DOHH2 (cell line): ENCODE measurements around the gene RANBP10.

Source experiments
- CTCF ChIP-seq: fragments of 200-600 bp; sonication (generic); IDR thresholded peaks from one replicate; pipeline ENCODE4 v1.5.1; 2014; ENCODE audit warnings: antibody characterized with exemption, mild to moderate bottlenecking, low read depth, low read length; ENCODE audit not compliant: poor library complexity, severe bottlenecking
- EZH2phosphoT487 ChIP-seq: fragments of 200-600 bp; sonication (generic); IDR thresholded peaks from 2 replicates; pipeline ENCODE4 v1.6.1; 2017; ENCODE audit warnings: borderline replicate concordance, mild to moderate bottlenecking, antibody characterized with exemption, low read length, moderate library complexity, mixed read lengths

DNA sequence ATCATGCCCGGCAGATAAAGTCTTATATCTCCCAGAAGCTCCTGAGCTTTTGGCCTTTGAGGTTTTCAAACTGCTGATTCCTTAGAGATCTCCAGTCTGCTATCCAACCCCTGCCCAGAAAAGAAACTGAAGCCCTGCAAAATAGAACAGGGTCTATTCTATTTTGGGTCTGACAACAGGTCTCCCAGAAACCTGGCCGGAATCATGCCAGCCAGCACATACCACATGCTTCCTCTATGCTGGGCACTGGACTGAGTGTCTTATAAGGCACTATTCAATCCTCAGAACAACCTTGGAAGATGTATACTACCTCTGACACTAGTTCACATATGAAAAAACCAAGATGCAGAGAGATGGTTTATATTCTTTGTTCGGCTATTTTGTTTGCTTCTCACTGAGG, 66.0 kb downstream of the RANBP10 start:
- no peak for TF ChIP-seq EZH2phosphoT487
- TF ChIP-seq CTCF, result no peak
